Endothelial cell of umbilical vein (primary cell): ENCODE measurements around the gene CLN6.

Source experiments
- CTCF ChIP-seq, 2 donors: IDR thresholded peaks; 1 replicate in 1 of 2; 2 replicates in 1 of 2; pipeline ENCODE4 v1.5.1; 2011; ENCODE audit warnings: low read length in 2 of 2, mild to moderate bottlenecking in 2 of 2, moderate library complexity in 2 of 2, control low read depth in 1 of 2, inconsistent platforms in 1 of 2, low read depth in 1 of 2; ENCODE audit not compliant: insufficient read depth in 1 of 2; ENCODE audit errors: extremely low read depth in 1 of 2
- JUN ChIP-seq: IDR thresholded peaks from 2 replicates; pipeline ENCODE4 v1.6.1; 2011; ENCODE audit warnings: borderline replicate concordance, low read depth; ENCODE audit not compliant: insufficient read length, insufficient read depth
- MAX ChIP-seq: IDR thresholded peaks from 2 replicates; pipeline ENCODE4 v1.6.1; 2011; ENCODE audit not compliant: insufficient read depth, insufficient read length
- POLR2A ChIP-seq: IDR thresholded peaks from 2 replicates; pipeline ENCODE4 v1.6.1; 2012; ENCODE audit warnings: low read depth, mild to moderate bottlenecking, control low read depth, low read length
- POLR2AphosphoS5 ChIP-seq: IDR thresholded peaks from 2 replicates; pipeline ENCODE4 v1.6.1; 2012; ENCODE audit warnings: low read depth, mild to moderate bottlenecking, control low read depth, low read length, moderate library complexity; ENCODE audit not compliant: insufficient read depth

GRCh38 chr15:68208636-68209240 is 20.8 kb downstream of the CLN6 start:
- TF ChIP-seq CTCF (IDR thresholded peaks at IDR 0.05; ENCODE audit: extremely low read depth in 1 of 2, insufficient read depth in 1 of 2, low read depth in 1 of 2, low read length in 2 of 2) (no peak), POLR2A (no peak), POLR2AphosphoS5 (no peak), MAX (no peak), JUN (no peak)
